Activated CD4-positive, alpha-beta T cell treated with anti-CD3 and anti-CD28 coated beads, Interleukin-10, Interleukin-2, amounts not matched to agents 100 ng/mL and 50 ng/mL, durations not matched to agents 16 hours and 8 hours (primary cell): ENCODE data around the gene DMXL2.
"Not testable (repeated sequence)": the region's sequence is repeated elsewhere in the genome, so short reads cannot be mapped to it uniquely, and the experiment has no call there.

Experiments
- DNase-seq: peaks from one replicate; pipeline ENCODE4 v3.0.0-alpha.2; 2020

DMXL2 gene

DNA sequence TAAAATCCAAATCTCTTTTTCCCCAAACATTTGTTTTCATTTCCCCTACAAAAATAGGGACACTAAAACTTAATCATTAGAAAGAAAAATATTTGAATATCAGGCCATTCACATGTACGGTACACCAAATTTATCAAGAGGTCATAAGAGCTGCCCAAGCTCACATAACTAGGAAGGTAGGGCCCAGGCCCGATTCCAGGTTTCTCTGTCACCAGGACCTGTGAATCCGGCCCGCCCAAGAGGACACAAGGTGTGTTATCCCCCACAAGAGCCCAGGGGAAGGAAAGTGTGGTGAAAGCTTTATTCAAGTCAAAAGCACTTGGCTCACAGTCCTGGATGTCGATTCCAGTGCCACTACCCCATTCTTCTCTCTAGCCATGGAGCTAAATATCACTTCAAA is 130.6 kb downstream of the DMXL2 start:
- DNase-seq, result no peak

DNA sequence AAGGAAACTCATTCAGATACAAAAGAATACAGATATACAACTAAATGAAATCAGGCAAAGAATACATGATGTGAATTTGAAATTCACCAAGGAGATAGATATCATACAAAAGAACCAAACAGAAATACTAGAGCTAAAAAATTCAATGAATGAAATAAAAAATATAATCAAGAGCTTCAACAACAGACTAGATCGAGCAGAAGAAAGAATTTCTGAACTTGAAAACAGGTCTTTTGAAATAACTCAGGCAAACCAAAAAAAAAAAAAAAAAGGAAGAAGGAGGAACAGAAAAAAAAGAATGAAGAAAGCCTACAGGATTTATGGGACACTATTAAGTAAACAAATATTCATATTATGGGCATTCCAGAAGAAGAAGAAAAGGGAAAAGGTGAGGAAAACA is 137.8 kb downstream of the DMXL2 start:
- no peak for DNase-seq

DNA sequence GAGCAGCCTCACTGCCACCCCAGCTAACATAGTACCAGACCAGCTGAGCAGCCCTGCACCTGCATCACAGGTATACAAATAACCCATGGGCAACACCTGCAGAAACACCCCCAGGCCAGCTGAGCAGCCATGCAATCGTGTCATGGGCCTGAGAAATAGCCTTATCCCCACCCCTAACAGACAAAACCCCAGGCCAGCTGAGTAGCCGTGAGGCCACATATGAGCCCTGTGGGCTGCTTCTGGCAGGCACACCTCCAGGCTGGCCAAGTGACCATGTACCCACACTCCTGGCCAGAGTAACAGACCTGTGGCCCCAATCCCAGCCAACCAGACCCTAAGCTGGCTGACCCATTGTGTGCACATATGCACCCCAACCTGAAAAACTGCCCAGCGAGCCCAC is 138.6 kb downstream of the DMXL2 start:
- no peak for DNase-seq

DNA sequence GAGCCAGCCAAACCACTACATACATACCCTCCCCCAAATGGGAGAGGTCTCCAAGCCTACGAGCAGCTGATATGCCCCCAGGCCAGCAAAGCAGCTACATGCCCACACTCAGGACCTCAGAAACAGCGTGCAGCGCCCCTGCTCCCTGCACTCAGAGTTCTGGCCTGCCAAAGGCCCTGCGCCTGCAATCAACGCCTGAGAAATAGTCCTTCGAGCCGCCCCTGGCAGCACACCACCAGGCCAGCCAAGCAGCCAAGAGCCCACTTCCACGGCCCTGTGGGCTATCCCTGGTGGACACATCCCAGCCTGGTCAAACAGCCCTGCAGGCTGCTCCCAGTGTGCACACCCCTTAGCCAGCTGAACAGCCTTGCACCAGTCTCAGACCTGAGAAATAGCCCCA is 139.1 kb downstream of the DMXL2 start:
- DNase-seq, result no peak

DNA sequence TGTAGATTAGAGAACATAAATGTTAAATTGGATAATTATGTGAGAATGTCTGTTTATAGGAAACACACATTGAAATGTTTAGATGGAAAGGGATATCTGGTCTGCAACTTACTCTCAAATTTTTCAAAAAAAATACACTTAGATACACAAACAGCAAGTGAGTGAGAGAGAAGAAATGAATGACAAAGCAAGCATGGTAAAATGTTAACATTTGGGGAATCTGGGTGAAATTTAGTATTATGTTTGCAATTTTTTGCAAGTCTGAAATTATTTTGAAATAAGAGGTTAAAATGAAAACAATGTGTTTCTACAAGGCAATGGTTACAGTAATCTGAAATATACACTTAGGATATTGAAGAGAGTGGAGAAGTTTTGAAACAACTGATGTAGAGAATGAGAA is 146.8 kb downstream of the DMXL2 start:
- no peak for DNase-seq

DNA sequence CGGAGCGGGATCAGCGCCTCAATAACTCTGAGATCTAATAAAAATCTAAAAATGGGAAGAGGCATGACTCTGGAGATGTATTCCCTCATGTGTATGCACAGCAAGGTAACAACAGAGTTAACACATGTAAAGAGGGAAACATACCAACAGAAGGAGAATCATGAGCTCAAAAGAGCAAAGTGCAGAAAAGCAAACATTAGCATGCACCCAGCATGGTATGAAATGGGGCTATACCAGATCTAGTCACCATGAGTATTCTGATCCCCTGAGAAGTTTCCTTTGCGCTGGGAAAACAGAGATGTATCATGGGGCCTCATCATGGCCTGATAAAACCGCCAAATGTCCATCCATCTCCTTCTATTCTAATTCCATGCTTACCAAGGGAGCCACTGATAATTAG is 152.1 kb downstream of the DMXL2 start:
- DNase-seq, result no peak

DNA sequence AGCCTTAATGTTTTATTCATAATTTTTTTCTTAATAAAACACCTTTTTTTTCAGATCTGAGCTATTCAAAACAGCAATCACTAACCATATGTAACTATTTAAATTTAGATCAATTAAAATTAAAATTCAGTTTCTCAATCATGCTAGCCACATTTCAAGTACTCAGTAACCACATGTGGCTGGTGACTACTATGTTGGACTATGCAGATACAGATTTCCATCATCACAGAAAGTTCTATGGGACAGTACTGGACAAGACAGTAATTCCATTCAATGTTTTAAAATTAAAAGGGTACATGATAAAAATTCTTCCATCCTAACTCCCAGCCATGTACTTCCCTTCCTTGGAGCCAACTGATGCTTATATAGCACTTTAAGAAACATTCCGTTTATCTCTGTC is 161.8 kb downstream of the DMXL2 start:
- DNase-seq, result no peak

DNA sequence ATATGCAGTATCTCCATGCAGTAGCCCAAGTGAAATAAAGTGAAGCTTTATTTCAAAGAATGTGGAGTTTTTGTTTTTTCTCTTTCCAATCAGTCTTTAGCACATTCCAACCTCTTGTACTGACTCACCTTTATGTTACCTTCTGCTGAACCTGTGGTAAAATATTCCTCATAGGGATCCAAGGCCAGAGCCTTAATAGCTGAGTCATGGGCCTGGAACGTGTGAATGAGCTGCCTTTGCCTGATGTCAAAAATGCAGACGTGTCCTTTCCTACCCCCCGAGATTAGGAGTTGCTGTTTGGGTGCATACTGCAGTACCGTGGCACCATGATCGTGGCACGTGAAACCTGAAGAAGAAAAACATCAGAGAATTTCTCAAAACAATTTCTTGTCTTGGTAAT is 172.6 kb downstream of the DMXL2 start:
- no peak for DNase-seq

DNA sequence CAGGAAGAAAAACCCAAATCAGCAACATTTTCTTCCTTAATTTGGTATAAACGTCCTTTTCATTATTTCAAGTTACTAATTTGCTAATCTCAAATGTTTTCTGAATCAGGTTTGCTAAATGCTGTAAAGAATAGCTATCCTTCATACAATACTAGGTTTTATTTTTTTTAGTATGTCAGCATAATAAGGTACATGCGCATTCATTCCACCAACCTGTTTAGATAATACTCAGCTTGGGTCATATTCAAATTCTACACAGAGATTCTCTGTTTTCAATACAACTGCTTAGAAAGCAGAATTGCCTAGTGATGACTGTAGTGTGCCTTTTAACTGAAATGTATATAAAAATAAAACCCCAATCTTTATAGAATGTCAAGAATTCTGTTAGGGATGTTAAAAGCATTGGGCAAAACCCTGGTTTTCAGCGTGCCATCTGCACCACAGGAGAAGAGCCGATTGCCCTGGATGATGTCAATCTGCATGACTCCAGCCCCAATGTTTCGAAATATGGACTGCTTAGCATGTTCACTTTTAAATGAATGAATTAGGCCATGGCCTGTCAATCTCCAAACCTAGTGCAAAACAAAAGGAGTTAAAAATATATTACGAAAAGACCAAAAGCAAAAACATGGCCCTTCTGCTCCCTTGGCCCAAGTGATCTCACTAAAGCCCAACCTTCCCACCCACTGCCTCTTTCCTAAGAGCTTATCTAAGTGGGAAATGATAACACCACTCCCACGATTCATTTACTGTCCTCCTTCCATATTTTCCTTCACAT is 173.8 kb downstream of the DMXL2 start:
- no peak for DNase-seq

DNA sequence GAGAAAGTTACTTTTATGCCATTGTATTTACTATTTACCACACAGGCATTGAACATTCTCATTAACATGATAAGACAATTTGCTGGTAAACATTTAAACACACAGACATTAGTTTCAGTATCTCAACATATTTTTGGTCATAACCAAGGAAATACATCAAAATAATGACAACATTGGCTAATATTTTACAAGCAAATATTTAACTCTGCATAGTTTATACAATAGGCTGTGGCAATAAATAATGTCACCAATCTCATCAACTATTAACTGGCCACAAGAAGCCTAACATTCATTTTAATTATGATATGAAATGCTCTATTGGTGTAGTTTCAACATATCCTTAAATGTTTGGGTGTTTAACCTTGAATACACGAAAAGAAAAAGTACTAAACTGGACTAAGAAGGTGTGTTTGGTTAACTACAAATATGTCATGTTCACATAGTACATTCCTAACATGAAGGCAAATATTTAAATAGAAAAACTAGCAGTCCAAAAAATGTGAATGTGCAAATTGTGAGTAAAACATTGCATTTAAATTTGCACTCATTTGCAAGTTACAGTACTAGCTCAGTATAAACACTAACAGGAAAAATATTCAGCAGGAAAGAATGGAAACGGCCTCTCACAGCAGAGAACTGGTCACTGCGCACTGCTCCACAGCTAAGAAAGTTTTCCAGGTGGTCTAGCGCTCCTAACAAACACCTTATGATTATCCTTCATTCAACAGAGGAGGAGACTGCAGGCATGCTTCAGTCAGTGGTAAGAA is 174.5 kb downstream of the DMXL2 start:
- no peak for DNase-seq

DNA sequence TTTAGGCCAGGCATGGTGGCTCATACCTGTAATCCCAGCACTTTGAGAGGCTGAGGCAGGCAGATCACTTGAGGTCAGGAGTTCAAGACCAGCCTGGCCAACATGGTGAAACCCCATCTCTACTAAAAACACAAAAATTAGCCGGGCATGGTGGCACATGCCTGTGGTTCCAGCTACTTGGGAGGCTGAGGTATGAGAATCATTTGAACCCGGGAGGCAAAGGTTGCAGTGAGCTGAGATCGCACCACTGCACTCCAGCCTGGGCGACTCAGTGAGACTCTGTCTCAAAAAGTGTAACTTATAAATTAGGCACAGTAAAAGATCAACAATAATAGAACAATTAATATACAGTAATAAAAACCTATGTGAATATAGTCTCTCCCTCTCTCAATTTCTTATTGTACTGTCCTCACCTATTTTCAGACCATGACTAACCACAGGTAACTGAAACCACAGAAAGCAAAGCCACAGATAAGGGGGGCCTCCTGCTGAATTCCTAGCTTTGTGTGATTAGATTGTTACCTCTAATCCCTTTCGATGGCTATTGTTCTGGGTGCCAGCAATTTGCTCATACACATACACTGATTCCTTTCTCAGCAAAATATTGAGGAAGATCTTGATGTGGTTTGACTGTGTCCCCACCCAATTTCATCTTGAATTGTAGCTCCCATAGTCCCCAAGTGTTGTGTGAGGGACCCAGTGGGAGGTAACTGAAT is 176.4 kb downstream of the DMXL2 start:
- DNase-seq, result not testable (repeated sequence)

DNA sequence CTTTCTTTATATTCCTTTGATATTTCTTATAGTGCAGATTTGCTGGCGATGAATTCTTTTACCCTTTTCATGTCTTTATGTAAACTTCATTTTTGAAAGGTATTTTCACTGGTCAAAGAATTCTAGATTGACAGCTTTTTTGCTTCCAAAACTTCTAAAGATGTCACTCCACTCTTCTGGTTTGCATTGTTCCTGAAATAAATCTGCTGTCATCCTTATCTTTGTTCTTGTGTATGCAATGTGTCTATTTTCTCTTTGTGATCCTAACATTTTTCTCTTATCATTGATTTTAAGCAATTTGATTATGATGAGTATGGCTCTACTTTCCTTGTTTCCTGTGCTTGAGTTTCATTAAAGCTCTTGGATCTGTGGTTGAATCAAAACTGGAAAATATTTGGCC is 177.8 kb downstream of the DMXL2 start:
- DNase-seq, result no peak

DNA sequence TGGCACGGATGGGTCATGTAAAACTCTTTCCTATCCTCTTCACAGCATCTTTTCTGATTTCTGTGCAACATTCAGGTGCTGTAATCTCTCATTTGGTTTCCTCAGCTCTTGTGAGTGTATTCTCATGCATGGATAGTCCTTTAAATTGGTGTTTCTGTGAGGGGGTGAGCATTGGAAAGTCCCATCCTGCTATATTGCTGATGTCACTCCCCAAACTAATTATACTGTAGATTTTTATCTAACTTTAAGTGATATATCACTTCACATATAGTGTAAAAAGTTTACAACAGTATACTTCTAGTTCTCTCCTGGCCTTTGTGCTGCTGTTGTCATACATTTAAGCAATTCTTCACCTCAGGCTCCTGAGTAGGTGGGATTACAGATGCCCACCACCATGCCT is 178.5 kb downstream of the DMXL2 start:
- no peak for DNase-seq

DNA sequence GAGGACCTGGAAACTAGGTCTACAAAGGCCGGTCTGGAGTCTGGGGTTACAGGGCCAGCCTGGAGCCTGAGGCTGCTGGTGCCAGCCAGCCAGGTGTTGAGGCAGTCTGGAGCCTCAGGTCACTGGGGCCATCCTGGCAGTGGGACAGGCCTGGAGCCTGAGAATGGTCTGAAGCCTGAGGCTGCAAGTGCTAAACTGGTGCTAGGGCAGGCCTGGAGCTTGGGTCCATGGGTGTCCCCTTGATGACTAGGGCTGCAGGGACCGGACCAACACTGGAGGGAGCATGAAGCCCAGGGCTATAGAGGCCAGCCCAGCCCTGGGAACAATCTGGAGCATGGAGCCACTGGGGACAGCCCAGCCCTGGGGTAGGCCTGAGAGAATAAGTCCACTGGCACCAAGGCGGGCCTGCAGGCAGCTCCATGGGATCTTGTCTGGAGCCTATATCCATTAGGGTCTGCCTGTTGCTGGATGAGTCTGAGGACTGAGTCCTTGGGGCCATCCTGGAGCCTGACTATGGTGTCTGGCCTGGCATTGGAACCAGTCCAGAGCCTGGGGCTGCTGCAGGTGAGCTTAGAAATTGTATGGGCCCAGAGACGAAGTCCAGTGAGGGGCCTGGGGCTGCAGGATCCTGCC is 179.2 kb downstream of the DMXL2 start:
- DNase-seq, result no peak

DNA sequence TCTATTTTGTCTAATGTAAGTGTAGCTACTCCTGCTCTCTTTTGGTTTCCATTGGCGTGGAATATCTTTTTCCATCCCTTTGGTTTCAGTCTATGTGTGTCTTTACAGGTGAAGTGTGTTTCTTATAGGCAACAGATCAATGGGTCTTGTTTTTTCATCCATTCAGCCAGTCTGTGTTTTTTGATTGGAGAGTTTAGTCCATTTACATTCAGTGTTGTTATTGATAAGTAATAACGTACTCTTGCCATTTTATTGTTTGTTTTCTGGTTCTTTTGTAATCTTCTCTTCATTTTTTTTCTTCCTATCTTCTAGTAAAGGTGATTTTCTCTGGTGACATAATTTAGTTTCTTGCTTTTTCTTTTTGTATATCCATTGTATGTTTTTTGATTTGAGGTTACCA is 184.0 kb downstream of the DMXL2 start:
- no peak for DNase-seq

DNA sequence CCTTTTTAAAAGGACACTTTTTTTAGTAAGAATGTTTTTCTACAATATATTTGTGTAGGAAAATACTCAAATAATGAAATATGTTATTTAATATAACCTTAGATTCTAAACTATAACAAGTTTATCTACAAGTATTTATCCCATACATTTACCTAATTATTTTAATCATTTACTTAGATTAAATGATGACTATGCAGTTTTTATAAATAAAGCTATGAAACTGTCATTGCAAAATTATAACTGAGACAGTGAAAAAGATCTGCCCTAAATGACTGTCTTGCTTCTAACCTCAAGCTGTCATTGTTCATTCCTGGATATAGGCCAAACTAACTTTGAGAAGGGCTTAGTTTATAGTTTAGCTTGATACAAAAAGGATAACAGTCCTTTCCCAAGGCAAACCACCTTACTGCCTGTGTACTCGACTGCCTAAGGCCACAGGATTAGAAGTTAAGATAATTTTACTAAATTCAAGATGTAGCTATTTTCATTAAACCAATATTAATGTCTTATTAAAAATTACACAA is 197.0 kb downstream of the DMXL2 start:
- no peak for DNase-seq

DNA sequence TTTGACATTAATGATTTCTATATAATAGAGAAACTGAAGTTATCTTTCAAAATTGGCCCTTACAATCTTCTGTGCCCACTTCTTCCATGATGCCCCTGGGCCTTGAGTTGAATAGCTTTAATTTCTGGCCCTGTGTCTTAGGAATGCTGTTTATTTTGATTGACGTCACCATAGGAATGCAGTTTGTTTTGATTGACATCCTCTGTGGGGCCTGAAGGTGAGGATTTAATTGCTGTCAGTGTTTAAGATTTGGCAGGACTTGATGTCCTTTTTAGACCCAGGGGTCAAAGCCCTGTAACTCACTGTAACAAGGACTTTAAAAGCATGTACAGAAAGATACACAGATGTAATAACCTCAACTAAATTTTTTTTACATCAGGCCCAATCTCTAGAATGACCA is 197.8 kb downstream of the DMXL2 start:
- no peak for DNase-seq

DNA sequence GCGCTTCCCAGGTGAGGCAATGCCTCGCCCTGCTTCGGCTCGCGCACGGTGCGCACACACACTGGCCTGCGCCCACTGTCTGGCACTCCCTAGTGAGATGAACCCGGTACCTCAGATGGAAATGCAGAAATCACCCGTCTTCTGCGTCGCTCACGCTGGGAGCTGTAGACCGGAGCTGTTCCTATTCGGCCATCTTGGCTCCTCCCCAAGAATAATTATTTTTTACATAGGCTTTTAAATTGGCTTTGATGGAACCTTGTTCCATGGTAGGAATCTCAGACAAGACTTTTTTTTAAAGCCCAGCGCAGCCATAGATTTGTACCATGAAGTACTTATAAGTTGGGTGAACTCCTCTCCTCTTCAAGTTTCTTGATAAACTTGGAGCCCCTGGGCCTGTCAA is 199.5 kb downstream of the DMXL2 start:
- DNase-seq, result not testable (repeated sequence)

DNA sequence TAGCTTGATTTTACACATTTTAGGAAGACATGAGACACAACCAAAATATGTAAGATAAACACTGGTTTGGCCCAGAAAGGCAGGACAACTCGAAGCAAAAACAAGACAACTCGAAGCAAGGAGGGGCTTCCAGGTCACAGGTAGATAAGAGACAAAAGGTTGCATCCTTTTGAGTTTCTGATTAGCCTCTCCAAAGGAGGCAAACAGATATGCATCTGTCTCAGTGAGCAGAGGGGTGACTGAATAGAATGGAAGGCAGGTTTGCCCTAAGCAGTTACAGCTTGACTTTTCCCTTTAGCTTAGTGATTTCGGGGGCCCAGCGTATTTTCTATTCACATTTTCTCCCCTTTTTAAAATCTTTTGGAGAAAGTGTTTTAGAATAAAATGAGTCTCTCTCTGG is 206.4 kb downstream of the DMXL2 start:
- DNase-seq, result no peak

DNA sequence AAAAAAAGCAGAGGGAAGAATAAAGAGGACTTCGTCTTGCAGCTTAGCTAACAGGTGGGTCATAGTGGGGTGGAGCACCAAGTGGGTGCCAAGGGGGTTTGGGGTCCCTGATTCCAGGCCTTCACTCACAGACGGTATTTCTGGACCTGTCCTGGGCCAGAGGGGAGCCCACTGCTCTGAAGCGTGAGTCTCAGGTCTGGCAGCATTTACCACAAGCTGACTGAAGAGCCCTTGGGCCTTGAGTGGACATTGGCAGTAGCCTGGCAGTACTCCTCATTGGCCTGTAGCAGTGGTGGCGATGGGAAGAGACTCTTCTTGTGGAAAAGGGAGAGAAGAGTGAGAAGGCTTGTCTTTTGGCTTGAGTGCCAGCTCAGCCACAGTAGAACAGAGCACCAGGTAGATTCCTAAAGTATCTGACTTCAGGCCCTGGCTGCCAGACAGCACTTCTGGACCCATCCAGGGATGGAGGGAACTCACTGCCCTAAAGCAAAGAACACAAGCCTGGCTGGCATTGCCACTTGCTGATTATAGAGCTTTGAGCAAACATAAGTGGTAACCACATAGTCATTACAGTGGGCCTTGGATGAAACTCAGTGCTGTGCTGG is 208.2 kb downstream of the DMXL2 start:
- no peak for DNase-seq

DNA sequence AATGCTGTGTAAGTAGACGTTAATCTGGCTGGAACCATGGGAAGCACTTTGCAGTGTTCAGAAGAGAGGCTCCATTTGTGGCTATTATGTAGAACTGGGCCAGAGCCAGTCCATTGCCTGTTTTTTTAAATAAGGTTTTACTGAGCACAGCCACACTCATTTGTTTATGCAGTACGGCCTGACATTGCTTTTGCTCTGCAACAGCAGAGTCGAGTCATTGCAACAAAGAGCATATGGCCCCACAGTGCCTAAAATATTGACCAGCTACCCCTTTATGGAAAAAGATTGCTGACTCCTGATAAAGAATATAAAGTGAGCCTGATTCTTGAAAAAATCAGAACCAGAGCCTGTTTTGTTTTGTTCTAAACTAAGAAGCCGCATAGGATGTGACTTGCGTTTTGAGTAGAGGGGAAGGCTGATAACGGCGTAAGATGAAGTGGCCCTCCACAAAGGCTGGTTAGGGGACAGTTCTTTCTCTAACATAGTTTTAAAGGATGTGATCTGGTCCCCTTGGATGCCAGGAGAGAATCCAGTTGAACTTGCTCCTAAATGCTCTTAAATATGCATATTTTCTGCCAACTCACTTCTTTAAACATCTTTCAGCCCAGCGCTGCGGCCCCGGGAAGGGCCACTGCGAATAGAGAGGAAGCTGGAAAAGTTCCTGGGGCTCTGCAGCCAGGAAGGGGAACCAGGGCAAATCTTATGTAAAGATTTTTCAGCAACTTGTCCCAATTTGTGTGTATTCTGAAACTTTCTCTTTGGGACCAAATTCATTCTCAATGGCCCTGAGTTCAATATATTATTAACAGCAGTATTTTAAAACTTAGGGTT is 216.7 kb downstream of the DMXL2 start:
- DNase-seq, result no peak
